ENCODE measurements around the gene CNGA3.
"Not testable (repeated sequence)": the region's sequence is repeated elsewhere in the genome, so short reads cannot be mapped to it uniquely, and the experiment has no call there.

The CNGA3 gene

DNA sequence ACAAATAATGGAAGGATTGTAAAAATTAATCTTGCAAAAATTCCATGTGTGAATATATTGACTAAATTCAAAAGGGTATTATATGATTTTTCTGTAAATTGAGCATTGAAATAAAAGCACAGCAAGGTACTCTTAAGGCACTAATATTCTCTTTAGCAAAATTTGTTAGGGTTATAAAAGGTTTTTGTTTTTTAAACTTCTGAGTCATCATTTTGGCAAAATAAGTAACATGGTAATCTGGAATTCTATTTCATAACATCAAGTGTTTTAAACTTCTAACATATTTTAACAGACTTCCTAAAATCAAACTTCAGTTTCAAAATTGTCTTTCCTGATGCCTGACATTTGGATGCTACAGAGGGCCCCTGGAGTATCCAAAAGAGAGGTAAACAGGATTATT is 85.9 kb downstream of the CNGA3 start:
- Histone ChIP-seq H3K27ac (ENCODE audit: low read length, poor library complexity, severe bottlenecking) (no peak overlapping the region), H2BK120ac (ENCODE audit: low read depth, low read length) (no peak overlapping the region), H3K79me1 (replicated peaks; ENCODE audit: low read length, poor library complexity, severe bottlenecking) (no peaks in the 10 kb centered on the region), H3K4me2 (ENCODE audit: low read length, poor library complexity, severe bottlenecking) (no peak overlapping the region), H3K9ac (ENCODE audit: low read length) (no peak overlapping the region), H3K18ac (ENCODE audit: low read depth in 1 of 2, low read length in 2 of 2) (no peak overlapping the region), H3K4me1 (ENCODE audit: control insufficient read depth, insufficient read depth, low read depth, low read length) (no peaks in the 10 kb centered on the region), H4K8ac (ENCODE audit: low read length) (no peak overlapping the region), H3K36me3 (ENCODE audit: control insufficient read depth in 1 of 2, insufficient read depth in 2 of 2, low read depth in 1 of 2, low read length in 2 of 2) (no peaks in the 10 kb centered on the region), H3K27me3 (ENCODE audit: control insufficient read depth in 1 of 2, insufficient read depth in 1 of 2, low read length in 2 of 2) (peaks cover 0 to 3% of the 10 kb centered on the region in 2 experiments), H3K9me3 (ENCODE audit: control insufficient read depth, low read length) (peaks cover 19% of the 10 kb centered on the region), H2AK5ac (ENCODE audit: low read length, severe bottlenecking) (no peak overlapping the region), H2BK15ac (ENCODE audit: low read depth, poor library complexity, severe bottlenecking) (no peak overlapping the region), H2BK12ac (ENCODE audit: low read length in 2 of 2) (no peak overlapping the region), H4K91ac (ENCODE audit: low read length) (no peak overlapping the region), H3K14ac (ENCODE audit: low read length in 2 of 2) (no peak overlapping the region), H2AFZ (ENCODE audit: low read depth, low read length) (no peak overlapping the region), H3K23ac (ENCODE audit: low read length in 2 of 2) (no peak overlapping the region), H3K4ac (ENCODE audit: low read depth in 1 of 2, low read length in 2 of 2) (no peak overlapping the region), H3K4me3 (ENCODE audit: insufficient read depth in 1 of 2, low read depth in 1 of 2, low read length in 2 of 2) (no peak overlapping the region), H2BK5ac (ENCODE audit: low read depth, low read length, poor library complexity, severe bottlenecking) (no peak overlapping the region)
- DNase-seq: no peak

DNA sequence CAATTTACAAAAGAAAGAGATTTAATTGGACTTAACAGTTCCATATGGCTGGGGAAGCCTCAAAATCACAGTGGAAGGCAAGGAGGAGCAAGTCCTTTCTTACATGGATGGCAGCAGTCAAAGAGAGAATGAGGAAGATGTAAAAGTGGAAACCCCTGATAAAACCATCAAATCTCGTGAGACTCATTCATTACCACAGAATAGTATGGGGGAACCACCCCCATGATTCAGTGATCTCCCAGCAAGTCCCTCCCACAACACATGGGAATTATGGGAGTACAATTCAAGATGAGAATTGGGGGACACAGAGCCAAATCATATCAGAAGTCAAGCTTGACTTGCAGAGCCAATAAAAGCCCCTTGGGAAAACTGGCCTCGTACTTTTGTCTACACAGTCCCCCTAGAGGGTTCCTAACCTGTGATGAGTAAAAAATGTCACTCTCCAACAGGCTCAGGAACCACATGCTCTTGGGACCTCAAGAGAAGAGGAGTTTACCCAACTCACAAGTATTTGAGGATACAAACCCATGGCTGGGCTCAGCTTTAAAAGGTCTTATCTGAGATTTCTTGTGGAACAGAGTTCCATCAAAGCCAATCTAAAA is 87.2 kb downstream of the CNGA3 start:
- peaks cover 0 to 3% of the 10 kb centered on the region in 2 experiments for H3K27me3 ChIP-seq (ENCODE audit: control insufficient read depth in 1 of 2, insufficient read depth in 1 of 2, low read length in 2 of 2)
- no peak overlapping the region for H3K4me3 ChIP-seq (ENCODE audit: insufficient read depth in 1 of 2, low read depth in 1 of 2, low read length in 2 of 2)
- H3K9ac ChIP-seq (ENCODE audit: low read length): no peak overlapping the region
- no peak overlapping the region for H2BK12ac ChIP-seq (ENCODE audit: low read length in 2 of 2)
- H4K8ac ChIP-seq (ENCODE audit: low read length): no peak overlapping the region
- H2AFZ ChIP-seq (ENCODE audit: low read depth, low read length): no peak overlapping the region
- H2BK15ac ChIP-seq (ENCODE audit: low read depth, poor library complexity, severe bottlenecking): no peak overlapping the region
- H2AK5ac ChIP-seq (ENCODE audit: low read length, severe bottlenecking): no peak overlapping the region
- H3K9me3 ChIP-seq (ENCODE audit: control insufficient read depth, low read length): peaks cover 19% of the 10 kb centered on the region
- DNase-seq: no peak
- no peak overlapping the region for H2BK120ac ChIP-seq (ENCODE audit: low read depth, low read length)
- H3K23ac ChIP-seq (ENCODE audit: low read length in 2 of 2): no peak overlapping the region
- no peaks in the 10 kb centered on the region for H3K79me1 ChIP-seq (replicated peaks; ENCODE audit: low read length, poor library complexity, severe bottlenecking)
- no peak overlapping the region for H3K14ac ChIP-seq (ENCODE audit: low read length in 2 of 2)
- H3K18ac ChIP-seq (ENCODE audit: low read depth in 1 of 2, low read length in 2 of 2): no peak overlapping the region
- no peak overlapping the region for H3K4ac ChIP-seq (ENCODE audit: low read depth in 1 of 2, low read length in 2 of 2)
- no peaks in the 10 kb centered on the region for H3K36me3 ChIP-seq (ENCODE audit: control insufficient read depth in 1 of 2, insufficient read depth in 2 of 2, low read depth in 1 of 2, low read length in 2 of 2)
- H2BK5ac ChIP-seq (ENCODE audit: low read depth, low read length, poor library complexity, severe bottlenecking): no peak overlapping the region
- 79% methylated on average over 2 of the region's 2 CpGs for WGBS
- no peak overlapping the region for H3K27ac ChIP-seq (ENCODE audit: low read length, poor library complexity, severe bottlenecking)
- H4K91ac ChIP-seq (ENCODE audit: low read length): no peak overlapping the region
- H3K4me2 ChIP-seq (ENCODE audit: low read length, poor library complexity, severe bottlenecking): no peak overlapping the region
- H3K4me1 ChIP-seq (ENCODE audit: control insufficient read depth, insufficient read depth, low read depth, low read length): no peaks in the 10 kb centered on the region

DNA sequence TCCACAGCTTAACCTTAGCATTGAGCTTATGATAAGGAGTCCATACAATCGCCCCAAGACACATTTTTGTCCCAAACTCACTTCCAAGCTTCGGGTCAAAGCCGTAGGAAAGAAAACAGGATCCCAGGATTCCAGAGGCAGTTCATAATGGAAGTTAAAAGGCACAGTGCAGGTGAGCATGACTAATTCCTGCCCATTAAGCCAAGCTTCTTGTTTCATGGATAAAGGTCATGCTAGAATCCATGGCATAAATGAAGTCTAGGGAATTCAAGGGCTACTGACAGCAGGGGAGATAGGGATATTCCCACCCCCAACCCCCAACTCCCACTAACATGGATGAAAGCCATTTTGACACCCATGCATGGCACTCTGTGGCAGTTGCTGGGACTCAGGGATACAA is 88.2 kb downstream of the CNGA3 start:
- H3K18ac ChIP-seq (ENCODE audit: low read depth in 1 of 2, low read length in 2 of 2): no peak overlapping the region
- no peak overlapping the region for H3K9ac ChIP-seq (ENCODE audit: low read length)
- H4K91ac ChIP-seq (ENCODE audit: low read length): no peak overlapping the region
- H2BK120ac ChIP-seq (ENCODE audit: low read depth, low read length): no peak overlapping the region
- no peak overlapping the region for H3K4ac ChIP-seq (ENCODE audit: low read depth in 1 of 2, low read length in 2 of 2)
- H2BK5ac ChIP-seq (ENCODE audit: low read depth, low read length, poor library complexity, severe bottlenecking): no peak overlapping the region
- H3K27ac ChIP-seq (ENCODE audit: low read length, poor library complexity, severe bottlenecking): no peak overlapping the region
- no peak overlapping the region for H3K4me3 ChIP-seq (ENCODE audit: insufficient read depth in 1 of 2, low read depth in 1 of 2, low read length in 2 of 2)
- H3K79me1 ChIP-seq (replicated peaks; ENCODE audit: low read length, poor library complexity, severe bottlenecking): no peaks in the 10 kb centered on the region
- no peaks in the 10 kb centered on the region for H3K36me3 ChIP-seq (ENCODE audit: control insufficient read depth in 1 of 2, insufficient read depth in 2 of 2, low read depth in 1 of 2, low read length in 2 of 2)
- H3K23ac ChIP-seq (ENCODE audit: low read length in 2 of 2): no peak overlapping the region
- no peak overlapping the region for H2BK15ac ChIP-seq (ENCODE audit: low read depth, poor library complexity, severe bottlenecking)
- no peak overlapping the region for H3K4me2 ChIP-seq (ENCODE audit: low read length, poor library complexity, severe bottlenecking)
- no peaks in the 10 kb centered on the region for H3K4me1 ChIP-seq (ENCODE audit: control insufficient read depth, insufficient read depth, low read depth, low read length)
- H2BK12ac ChIP-seq (ENCODE audit: low read length in 2 of 2): no peak overlapping the region
- WGBS: 100% methylated on average over 1 of the region's 3 CpGs
- no peak for DNase-seq
- H3K27me3 ChIP-seq (ENCODE audit: control insufficient read depth in 1 of 2, insufficient read depth in 1 of 2, low read length in 2 of 2): peaks cover 0 to 3% of the 10 kb centered on the region in 2 experiments
- no peak overlapping the region for H4K8ac ChIP-seq (ENCODE audit: low read length)
- no peak overlapping the region for H3K14ac ChIP-seq (ENCODE audit: low read length in 2 of 2)
- no peak overlapping the region for H2AFZ ChIP-seq (ENCODE audit: low read depth, low read length)
- no peak overlapping the region for H2AK5ac ChIP-seq (ENCODE audit: low read length, severe bottlenecking)
- peaks cover 19% of the 10 kb centered on the region for H3K9me3 ChIP-seq (ENCODE audit: control insufficient read depth, low read length)

DNA sequence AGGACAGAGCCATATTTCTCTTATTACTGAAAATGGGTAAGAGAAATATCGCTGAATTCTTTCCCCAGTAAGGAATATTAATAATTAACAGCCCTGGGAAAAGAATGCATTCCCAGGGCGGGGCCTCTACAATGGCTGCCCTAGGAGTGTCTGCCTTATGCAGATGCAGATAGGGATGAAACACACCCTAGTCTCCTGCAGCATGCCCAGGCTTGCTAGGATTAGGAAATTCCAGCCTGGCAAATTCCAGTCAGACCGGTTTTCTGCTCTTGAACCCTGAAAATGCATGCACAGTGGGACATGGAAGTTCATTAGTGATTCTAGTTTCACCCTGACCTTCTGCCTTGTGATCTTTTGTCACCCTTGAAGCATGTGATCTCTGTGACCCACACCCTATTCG is 89.4 kb downstream of the CNGA3 start:
- WGBS: 88% methylated on average over 4 of the region's 4 CpGs
- H3K4me1 ChIP-seq (ENCODE audit: control insufficient read depth, insufficient read depth, low read depth, low read length); H3K4me3 ChIP-seq (ENCODE audit: insufficient read depth in 1 of 2, low read depth in 1 of 2, low read length in 2 of 2): not testable (repeated sequence)

More for the DNA sequence above, 89.4 kb downstream of the CNGA3 start:
- not testable (repeated sequence) for H3K18ac ChIP-seq (ENCODE audit: low read depth in 1 of 2, low read length in 2 of 2); H3K27me3 ChIP-seq (ENCODE audit: control insufficient read depth in 1 of 2, insufficient read depth in 1 of 2, low read length in 2 of 2); H2BK120ac ChIP-seq (ENCODE audit: low read depth, low read length); H2AK5ac ChIP-seq (ENCODE audit: low read length, severe bottlenecking); H3K14ac ChIP-seq (ENCODE audit: low read length in 2 of 2); H3K23ac ChIP-seq (ENCODE audit: low read length in 2 of 2); H3K79me1 ChIP-seq (replicated peaks; ENCODE audit: low read length, poor library complexity, severe bottlenecking); H2BK12ac ChIP-seq (ENCODE audit: low read length in 2 of 2); H4K91ac ChIP-seq (ENCODE audit: low read length); H2AFZ ChIP-seq (ENCODE audit: low read depth, low read length); H3K4me2 ChIP-seq (ENCODE audit: low read length, poor library complexity, severe bottlenecking); H3K4ac ChIP-seq (ENCODE audit: low read depth in 1 of 2, low read length in 2 of 2); H3K36me3 ChIP-seq (ENCODE audit: control insufficient read depth in 1 of 2, insufficient read depth in 2 of 2, low read depth in 1 of 2, low read length in 2 of 2); H3K27ac ChIP-seq (ENCODE audit: low read length, poor library complexity, severe bottlenecking); H3K9ac ChIP-seq (ENCODE audit: low read length); H2BK15ac ChIP-seq (ENCODE audit: low read depth, poor library complexity, severe bottlenecking); H2BK5ac ChIP-seq (ENCODE audit: low read depth, low read length, poor library complexity, severe bottlenecking); H4K8ac ChIP-seq (ENCODE audit: low read length); DNase-seq
- H3K9me3 ChIP-seq (ENCODE audit: control insufficient read depth, low read length): peaks cover 19% of the 10 kb centered on the region
